NCI-H187 (cell line): ENCODE measurements around the gene NCAN.
"Not testable (repeated sequence)": the region's sequence is repeated elsewhere in the genome, so short reads cannot be mapped to it uniquely, and the experiment has no call there.

Source experiments
- DNase-seq, 2 experiments: peaks; one replicate each; lab custom pipeline; 2025; lab: John Stamatoyannopoulos, UW

NCAN gene

DNA sequence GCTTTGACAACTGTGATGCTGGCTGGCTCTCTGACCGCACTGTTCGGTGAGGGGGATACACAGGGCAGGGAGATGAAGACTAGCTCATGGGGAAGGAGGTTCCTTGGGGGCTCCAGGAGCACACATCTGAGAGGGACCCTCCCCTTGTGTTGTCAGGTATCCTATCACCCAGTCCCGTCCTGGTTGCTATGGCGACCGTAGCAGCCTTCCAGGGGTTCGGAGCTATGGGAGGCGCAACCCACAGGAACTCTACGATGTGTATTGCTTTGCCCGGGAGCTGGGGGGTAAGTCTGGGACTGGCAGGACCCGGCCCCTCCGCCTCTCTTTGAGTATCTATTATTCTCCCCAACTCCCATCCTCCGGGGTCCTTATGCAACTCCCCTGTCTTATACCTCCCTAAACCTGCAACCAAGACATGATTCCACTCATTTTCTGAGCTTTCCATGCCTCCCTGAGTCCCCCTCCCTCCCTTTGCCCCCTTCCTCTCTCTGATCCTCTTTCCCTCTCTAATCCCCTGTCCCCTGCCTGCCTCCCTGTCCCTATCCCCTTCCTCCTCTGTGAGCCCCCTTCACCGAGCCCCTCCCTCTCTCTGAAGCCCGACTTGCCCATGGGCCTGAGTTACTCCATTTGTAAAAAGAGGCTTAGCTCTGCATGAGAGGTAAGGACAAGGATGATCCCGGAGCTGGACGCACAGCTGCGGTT lies 12.5 kb downstream of the NCAN start:
- DNase-seq: no peak

DNA sequence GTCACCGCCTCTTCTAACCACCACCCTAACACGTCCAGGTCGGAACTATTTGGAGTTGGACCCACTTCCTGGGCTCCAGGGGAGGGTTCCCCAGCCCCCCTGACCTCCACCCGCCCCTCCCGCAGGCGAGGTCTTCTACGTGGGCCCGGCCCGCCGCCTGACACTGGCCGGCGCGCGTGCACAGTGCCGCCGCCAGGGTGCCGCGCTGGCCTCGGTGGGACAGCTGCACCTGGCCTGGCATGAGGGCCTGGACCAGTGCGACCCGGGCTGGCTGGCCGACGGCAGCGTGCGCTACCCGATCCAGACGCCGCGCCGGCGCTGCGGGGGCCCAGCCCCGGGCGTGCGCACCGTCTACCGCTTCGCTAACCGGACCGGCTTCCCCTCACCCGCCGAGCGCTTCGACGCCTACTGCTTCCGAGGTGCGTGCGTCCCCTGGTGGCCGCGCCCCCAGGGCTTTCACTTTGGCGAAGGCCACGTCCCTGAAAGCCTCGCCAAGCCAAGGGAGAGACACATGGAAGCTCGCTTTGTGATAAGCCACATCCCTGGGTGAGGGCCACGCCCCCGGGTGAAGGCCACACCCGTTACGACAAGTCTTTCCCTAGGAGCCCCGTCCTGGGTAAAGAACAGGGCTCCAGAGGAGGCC lies 13.2 kb downstream of the NCAN start:
- DNase-seq: peak in 1 of 2 experiments; percentile 17

DNA sequence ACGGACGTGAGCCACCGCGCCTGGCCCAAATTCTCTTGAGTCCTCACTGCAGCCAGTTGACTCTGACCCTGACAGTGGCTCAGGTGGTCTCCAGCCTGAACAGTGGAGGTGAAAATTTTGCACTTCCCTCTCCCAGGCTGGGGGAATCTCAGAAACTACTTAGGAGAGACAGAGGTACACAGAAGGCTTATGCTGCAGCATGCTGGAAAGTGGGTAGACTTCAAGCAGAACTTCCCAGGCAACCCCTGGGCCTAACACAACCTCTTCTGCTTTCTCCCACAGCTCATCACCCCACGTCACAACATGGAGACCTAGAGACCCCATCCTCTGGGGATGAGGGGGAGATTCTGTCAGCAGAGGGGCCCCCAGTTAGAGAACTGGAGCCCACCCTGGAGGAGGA lies 14.4 kb downstream of the NCAN start:
- DNase-seq: no peak

DNA sequence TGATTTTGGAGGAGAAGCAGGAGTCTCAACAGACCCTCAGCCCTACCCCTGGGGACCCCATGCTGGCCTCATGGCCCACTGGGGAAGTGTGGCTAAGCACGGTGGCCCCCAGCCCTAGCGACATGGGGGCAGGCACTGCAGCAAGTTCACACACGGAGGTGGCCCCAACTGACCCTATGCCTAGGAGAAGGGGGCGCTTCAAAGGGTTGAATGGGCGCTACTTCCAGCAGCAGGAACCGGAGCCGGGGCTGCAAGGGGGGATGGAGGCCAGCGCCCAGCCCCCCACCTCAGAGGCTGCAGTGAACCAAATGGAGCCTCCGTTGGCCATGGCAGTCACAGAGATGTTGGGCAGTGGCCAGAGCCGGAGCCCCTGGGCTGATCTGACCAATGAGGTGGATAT lies 14.9 kb downstream of the NCAN start:
- no peak for DNase-seq

DNA sequence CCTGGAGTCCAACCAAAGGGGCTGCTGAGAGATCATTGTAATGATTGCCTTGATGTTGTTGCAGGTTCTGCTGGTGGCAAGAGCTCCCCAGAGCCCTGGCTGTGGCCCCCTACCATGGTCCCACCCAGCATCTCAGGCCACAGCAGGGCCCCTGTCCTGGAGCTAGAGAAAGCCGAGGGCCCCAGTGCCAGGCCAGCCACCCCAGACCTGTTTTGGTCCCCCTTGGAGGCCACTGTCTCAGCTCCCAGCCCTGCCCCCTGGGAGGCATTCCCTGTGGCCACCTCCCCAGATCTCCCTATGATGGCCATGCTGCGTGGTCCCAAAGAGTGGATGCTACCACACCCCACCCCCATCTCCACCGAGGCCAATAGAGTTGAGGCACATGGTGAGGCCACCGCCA lies 15.5 kb downstream of the NCAN start:
- no peak for DNase-seq

DNA sequence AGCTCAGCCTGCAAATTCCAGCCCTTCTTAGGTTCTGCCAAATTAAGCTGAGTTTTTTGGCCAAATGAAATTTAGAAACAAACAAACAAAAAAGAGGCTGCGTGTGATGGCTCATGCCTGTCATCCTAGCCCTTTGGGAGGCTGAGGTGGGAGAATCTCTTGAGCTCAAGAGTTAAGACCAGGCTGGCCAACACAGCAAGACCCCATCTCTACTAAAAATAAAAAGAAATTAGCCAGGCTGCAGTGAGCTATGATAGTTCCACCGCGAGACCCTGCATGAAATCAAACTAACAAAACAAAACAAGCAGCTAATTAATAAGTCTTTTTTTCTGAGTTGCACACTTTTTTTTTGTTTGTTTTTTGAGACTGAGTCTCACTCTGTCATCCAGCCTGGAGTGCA lies 17.9 kb downstream of the NCAN start:
- DNase-seq: no peak

DNA sequence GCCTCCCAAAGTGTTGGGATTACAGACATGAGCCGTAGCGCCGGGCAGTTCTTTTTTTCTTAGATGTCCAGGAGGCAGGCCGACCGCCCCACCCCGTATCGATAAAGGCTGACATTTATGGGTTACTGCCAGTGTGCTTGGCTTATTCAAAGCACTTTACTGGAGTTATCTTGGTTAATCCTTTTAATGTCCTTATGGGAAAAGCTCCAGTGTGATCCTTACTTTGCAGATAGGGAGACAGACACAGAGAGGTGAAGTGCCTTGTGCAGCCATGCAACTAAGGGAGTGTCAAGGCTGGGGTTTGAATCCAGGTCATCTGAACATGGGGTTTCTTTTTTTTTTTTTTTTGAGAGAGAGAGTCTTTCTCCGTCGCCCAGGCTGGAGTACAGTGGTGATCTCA lies 19.2 kb downstream of the NCAN start:
- no peak for DNase-seq

DNA sequence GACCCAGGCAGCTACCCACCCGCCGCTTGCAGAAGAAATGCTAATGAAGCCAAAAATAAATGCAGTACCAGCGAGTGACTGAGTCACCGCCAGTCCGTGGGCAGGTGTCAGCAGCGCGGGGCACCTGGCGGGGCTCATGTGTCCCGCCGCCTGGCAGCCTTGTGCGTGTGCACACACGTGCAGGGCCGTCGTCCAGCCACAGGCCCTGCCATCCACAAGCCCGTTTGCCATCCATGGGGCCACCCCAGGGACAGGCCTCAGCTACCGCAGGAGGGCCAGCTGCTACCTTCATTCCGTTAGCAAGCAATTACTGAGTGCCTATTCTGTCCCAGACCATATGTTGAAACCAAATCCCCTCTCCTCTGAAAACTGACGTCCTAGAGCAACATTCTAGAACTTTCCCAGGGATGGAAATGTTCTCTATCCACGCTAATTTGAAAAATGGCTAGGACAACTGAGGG lies 20.5 kb downstream of the NCAN start:
- DNase-seq: no peak

DNA sequence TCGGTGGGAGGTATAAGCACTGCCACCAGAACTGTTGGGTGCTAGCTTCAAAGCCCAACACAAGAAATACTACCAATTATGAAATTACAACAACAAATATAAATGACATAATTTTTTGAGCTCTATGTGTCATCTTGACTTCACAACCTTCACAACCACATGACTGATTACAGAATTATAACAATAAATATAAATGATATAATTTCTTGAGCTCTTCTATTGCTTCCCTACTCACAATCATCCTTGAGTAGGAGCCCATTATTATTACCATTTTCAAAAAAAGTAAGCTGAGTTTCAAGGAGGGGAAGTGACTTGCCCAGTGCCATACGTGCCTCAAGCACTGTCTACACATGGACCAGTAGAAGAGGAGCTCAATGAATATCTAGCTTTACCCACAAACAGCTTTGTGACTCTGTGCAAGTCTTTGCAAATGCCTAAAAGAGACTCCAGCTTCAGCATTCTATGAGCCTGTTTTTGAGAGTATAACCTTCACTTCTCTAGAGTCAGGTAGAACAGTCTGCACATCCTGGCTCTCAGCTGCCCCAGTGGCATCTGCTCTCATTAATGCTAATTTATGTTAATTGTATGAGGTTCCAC lies 22.6 kb downstream of the NCAN start:
- DNase-seq: no peak

DNA sequence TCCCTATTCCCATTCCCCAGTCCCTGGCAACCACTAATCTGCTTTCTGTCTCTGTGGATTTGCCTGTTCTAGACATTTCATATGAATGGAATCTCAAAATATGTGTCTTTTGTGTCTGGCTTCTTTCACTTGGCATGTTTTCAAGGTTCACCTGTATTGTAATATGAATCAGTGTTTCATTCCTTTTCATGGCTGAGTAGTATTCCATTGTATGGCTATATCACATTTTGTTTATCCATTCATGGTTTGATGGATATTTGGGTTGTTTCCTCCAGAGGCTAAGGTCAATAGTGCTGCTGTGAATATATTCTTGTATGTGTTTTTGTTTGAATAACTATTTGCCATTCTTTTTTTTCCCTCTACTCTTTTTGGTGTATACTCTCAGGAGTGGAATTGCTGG lies 24.4 kb downstream of the NCAN start:
- DNase-seq: no peak

DNA sequence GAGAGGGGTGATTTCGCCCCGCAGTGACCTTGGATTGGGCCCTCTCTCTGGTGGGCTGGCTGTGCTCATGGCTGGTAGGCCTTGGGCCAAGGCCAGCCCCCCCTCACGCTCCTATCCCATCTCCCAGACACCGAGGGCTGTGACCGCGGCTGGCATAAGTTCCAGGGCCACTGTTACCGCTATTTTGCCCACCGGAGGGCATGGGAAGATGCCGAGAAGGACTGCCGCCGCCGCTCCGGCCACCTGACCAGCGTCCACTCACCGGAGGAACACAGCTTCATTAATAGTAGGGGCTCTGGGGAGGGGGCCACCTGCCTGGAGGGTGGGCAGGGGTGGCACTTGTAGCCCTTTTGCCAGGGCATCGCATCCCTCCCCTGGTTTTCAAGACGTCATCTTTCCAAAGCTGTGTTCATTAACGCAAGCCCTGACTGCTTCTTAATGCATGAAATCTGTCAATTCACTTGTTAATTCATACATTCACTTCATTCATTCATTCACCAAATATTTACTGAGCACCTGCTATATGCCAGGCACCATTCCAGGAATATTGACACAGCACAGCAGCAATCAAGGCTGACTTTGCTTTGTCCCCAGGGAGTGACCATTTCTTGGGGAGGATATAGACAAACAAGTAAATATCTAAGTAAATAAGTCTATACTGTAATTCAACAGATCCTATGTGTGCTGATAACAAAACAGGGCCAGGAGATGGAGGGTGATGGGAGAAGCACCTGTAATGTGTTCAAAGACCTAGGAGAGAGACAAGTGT lies 26.6 kb downstream of the NCAN start:
- DNase-seq: no peak

DNA sequence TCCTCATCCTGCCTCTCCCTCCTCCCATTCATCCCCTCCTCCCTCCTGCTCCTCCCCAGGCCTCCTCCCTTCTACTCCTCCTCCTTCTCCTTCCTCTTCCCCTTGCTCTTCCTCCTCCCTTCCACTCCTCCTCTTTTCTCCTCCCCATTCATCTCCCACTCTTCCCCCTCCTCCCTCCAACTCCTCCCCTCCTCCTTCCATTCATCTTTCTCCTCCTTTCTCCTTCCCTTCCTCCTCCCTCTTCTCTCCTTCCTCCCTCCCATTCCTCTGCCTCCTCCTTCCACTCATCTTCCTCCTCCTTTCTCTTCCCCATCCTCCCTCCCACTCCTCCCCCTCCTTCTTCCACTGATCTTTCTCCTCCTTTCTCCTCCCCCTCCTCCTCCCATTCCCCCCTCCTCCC lies 27.9 kb downstream of the NCAN start:
- no peak for DNase-seq

DNA sequence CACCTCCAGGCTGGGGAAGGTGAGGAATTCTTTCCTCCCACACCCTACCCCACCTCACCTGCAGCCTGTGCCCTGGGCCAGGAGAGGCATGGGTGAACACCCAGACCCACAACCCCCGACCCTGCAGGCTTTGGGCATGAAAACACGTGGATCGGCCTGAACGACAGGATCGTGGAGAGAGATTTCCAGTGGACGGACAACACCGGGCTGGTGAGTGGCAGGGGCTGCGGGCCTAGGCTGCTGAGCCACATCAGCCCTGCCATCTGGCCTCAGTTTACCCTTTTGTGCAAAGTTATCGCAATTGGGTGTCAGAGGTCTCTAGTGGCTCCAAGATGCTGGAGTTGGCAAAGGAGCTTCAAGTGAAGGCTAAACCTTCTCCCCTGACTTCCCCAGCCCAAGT lies 28.7 kb downstream of the NCAN start:
- no peak for DNase-seq

DNA sequence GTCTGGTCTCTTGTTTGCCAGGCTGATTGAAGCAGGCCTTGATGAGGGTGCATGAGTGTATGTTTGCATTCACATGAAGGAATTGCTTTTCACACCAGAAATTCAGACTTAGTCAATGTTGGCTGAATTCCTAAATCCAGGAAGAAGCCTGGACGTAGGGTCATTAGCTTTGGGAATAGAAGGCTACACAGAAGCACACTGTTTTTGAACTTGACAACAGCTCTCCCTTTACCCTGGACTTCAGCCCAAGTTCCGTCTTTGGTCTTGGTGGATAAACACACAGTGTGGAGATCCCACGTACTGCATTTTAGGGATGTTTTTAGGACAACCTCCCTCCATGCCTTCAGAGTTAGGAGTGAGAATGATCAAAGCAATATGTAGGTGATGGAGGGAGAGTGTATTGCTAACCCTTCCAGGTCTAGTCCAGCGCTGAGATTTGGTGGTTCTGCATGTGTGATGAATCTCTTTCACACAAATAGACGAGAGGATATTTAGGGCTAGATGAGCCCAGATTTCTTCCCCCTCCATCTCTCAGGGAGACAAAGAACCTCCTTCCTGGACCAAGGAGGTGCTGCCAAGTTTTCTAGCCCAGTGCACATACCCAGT lies 38.5 kb downstream of the NCAN start:
- DNase-seq: no peak

DNA sequence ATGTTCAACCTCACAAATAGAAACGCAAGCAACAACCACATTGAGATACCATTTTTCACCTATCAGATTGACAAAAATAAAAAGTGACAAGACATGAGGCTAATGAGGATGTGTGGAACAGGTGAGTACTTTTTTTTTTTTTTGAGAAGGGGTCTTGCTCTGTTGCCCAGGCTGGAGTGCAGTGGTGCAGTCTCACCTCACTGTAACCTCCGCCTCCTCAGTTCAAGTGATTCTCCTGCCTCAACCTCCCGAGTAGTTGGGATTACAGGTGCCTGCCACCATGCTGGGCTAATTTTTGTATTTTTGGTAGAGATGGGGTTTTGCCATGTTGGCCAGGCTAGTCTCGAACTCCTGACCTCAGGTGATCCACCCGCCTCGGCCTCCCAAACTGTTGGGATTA lies 41.7 kb downstream of the NCAN start:
- DNase-seq: not testable (repeated sequence)

DNA sequence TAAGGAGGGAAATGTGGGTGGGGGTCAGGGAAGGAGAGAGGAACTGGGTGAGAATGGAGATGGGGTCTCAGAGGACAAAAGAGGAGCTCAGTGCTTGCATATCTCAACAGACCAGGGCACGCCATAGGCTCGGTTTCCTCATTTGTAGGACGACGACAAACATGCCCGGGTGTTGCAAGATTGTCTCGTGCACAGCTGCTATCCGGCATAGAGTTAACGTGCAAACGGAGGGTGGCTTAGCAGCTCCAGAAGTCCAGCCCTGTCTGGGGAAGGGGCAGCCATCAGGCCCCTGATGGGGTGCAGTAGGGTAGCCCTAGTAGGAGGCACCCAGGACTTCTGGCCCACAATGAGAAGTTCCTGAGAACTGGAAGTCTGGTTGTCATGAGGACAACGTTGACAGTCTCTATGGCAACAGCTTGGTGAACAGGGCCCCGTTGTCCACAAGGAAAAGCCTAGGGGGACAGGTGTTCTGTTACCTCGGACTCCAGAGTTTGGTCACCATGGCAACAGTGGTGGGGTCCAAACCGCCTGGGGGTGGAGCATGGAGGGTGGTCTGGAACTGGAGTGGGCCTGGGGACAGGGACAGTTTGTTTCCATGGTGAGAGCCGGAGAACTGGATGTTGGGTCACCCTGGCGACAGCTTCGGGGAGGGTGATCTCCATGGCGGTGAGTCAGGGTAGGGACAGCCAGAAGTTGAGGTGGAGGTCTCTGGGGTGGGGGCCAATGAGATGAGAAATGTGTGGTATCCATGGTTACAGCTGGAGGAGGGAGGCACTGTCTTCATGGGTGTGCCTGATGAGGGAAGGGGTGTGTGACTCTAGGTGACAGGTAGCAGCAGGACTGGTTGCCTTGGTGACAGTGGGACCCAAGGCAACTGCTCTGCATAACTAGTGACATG lies 44.6 kb downstream of the NCAN start:
- DNase-seq: no peak

DNA sequence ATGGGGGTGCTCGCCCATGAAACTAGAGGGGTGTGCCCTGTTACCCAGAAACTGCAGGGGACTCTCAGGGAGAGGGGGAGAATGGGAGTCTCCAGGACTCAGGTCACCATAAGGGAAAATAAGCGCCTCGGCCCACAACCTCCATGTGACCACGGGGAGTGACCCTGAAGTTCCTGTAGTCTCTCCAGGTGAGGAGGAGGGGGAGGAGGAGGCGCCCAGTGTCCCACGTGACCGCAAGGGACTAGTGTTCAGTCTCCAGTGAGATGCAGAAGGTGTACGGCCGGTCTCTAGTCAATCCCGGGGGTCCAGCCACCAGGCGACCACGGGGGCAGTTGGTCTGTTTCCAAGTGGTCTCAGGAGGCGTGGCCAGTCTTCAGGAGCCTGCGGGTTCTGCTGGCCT lies 45.4 kb downstream of the NCAN start:
- DNase-seq: no peak

DNA sequence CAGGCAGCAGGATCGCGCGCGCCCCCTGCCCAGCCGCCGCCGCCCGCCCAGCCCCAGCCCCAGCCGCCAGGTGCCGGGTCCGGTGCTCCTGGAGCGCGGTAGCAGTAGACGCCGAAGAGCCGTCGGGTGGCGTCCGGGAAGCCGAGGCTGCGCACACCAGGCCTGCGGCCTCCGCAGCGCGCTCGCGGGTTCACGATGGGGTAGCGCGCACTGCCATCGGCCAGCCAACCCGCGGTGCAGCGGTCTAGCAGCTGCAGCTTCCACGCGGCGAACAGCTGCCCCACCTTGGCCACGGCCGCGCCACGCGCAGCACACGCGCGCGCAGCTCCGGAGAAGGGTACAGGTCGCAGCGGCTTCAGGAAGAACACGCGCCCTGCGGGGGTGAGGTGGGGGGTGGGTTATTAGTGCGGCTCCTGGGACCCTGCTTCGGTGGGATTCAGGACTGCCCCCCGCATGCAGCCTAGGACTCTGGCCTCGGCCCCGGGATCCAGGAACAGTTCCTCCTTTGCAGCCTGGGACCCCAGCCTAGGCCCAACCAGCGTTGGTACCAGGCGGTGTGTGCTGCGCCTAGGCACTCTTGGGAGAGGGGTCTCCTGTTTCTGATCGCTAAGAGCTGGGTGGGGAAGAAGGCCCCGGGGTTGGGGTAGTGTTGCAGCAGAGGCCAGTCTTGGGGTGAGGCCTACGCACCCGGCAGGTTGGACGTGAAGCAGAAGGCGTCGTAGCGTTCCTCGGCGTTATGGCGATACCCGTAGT lies 46.3 kb downstream of the NCAN start:
- no peak for DNase-seq

DNA sequence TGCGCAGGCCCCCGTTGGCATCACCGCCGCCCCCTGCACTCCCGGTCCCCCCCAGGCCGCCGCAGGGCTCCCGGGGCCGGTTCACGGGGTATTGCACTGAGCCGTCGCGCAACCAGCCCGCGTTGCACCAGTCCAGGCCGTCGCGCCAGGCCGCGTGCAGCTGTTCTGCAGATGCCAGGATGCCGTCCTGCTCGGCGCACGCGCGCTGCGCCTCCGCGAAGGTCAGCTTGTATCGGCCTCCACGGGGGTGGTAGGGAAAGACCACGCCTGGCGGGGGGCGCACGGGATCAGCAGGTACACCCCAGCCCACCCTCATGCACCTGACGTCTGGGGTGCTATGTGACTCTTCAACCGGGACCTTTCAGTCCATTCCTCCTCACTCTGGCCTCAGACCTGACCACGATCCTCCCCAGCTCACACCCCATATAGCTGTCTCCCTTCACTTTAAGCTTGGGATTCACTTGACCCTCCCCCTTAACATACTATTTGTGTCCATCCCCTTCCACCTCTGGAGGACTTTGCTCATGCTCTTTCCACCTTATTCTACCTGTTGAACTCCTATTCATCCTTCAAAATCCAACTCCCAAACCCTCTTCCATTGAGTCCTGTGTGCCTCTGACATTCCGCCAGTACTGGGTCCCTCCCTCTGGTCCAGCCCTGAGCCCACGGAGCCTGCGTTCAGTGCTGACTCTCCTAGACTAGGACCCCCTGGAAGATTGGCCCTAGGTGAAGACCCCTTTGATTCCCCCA lies 47.0 kb downstream of the NCAN start:
- DNase-seq: no peak

DNA sequence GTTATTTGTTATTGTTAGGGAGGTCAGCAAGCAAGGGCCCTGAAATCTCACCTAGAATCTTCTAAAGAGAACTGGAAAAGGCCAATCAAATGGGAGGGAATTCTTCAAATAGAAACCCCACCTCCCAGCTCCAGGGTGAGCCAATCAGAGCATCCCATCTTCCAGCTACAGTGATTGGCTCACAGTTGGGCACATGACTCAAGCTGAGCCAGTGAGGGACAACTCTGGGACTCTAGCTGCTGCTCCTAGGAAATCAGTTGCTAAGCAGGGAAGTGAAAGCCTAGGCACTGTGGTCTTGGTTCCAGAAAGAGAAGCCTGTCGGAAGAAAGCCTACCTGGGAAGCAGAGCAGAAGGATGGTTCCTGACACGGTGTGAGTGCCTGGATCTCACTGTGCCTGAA lies 48.0 kb downstream of the NCAN start:
- no peak for DNase-seq
